GM13976 (cell line): Measurements from ENCODE around the gene CALML4.
A peak's percentile ranks its signal among the peaks of the same experiment; 100 is the strongest.

ENCODE experiments used
- DNase-seq: peaks from one replicate; pipeline ENCODE4 v3.0.0; 2012; ENCODE audit warnings: low spot score
- CTCF ChIP-seq: IDR thresholded peaks from 2 replicates; pipeline ENCODE4 v1.5.1; 2012; ENCODE audit warnings: borderline replicate concordance, mild to moderate bottlenecking; ENCODE audit not compliant: insufficient read depth; ENCODE audit errors: extremely low read depth, missing control alignments, control extremely low read depth
- in situ Hi-C: fragments of 300-500 bp; cut with MboI; formaldehyde crosslinking; loops from one replicate; pipeline ENCODE4 v1.12.0; 2022; ENCODE audit warnings: low sequenced_read_pairs, mixed read lengths, inconsistent platforms; ENCODE audit not compliant: unreplicated experiment

CALML4 gene

GRCh38 chr15:68191555-68191954 is 13.6 kb downstream of the CALML4 start:
- in situ Hi-C loops: no loop called here
- no peak for TF ChIP-seq CTCF
- no peak for DNase-seq

GRCh38 chr15:68190048-68190447 is 15.1 kb downstream of the CALML4 start:
- in situ Hi-C loops: no loop called here
- no peak for TF ChIP-seq CTCF
- no peak for DNase-seq

GRCh38 chr15:68188647-68189046 is 16.5 kb downstream of the CALML4 start:
- in situ Hi-C loops: no loop called here
- no peak for TF ChIP-seq CTCF
- peak; percentile 16 for DNase-seq

- no peak for DNase-seq
- no peak for TF ChIP-seq CTCF
- in situ Hi-C loops: no loop called here
Measured at GRCh38 chr15:68187559-68187958, 17.6 kb downstream of the CALML4 start.

- TF ChIP-seq CTCF: no peak
- DNase-seq: no peak
- in situ Hi-C loops: no loop called here
Measured at GRCh38 chr15:68186671-68187397, 18.3 kb downstream of the CALML4 start.

- no peak for DNase-seq
- TF ChIP-seq CTCF: no peak
- in situ Hi-C loops: no loop called here
Measured at GRCh38 chr15:68184616-68185480, 20.3 kb downstream of the CALML4 start.
